HG02973 (cell line): ENCODE measurements around the gene PIAS1.
"Not testable (repeated sequence)": the region's sequence is repeated elsewhere in the genome, so short reads cannot be mapped to it uniquely, and the experiment has no call there.

Experiments used
- ATAC-seq: cut with Tn5 transposase; IDR thresholded peaks from one replicate; pipeline ENCODE4 v1.9.1; 2021; ENCODE audit warnings: moderate library complexity; ENCODE audit not compliant: unreplicated experiment

The PIAS1 gene

DNA sequence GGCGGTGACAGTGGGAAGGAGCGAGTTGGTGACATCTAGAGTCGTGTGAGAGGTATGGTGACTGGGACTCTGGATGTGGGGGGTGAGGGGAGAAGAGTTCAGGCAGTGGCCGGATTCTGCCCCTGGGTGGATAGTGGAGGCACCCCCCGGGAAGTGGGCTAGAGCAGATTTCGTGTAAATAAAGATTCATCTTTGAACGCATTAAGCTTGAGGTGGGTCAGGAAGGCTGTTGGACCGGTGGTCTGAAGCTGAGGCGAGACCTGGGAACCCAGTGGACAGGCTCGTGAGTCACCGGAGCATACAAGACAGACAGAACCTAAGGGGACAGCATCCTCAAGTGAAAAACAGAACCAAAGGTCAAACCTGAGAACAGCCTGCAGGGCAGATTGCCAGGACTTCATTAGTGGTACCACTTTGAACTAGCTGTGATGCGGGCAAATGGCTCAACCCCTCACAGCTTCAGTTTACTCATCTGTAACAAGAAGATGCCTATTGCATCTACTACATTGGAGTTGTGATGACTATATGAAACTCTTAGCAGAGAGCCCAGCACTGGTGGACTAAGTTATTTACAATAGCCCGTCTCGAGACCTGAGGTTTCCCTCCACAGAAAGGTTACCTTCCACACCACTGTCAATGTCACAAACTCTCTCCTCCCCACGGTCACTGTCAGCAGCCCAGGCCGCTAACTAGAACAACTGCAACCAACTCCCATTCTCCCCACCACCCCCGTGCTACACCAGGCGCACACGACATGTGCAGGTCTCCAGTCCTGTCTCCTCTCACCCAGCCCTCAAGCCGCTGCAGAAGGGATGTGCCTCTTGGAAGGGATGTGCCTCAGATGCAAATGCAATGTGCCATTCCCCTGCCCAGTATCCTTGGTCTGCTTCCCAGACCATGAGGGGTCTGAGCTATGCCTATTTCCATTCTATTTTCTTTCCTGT, 176.3 kb downstream of the PIAS1 start:
- ATAC-seq = no peak

DNA sequence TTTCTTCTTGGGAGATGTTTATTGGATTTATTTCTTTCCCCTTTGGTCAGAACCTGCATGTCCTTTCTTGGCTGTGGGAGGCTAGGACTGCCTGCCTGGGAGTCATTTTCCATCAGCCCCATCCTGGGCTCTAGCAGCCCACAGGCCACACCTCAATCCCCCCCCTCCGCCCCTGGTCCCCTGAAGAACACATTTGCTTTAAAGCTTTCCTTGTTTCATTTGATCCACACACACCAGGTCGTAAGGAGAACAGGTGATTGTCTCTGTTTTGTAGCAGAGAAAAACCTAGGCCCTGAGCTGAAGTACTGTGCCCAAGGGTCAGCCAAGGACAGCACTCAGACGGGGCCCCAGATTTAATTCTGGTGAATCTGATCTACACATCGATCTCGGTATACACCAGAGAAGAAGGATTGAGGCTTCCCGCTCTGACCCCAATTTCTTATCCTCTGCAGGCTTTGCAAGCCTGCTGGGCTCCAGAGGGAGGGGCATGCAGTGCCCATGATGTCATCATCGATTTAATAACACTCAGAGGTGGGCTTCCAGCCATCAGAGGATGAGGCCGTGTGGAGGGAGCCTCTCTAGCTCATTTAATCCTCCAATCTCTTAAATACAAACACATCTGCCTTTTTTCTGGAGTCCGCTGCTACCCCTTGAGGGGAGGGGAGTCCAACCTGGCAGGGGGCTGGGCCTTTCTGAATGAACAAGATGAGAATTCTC, 177.1 kb downstream of the PIAS1 start:
- ATAC-seq = no peak

DNA sequence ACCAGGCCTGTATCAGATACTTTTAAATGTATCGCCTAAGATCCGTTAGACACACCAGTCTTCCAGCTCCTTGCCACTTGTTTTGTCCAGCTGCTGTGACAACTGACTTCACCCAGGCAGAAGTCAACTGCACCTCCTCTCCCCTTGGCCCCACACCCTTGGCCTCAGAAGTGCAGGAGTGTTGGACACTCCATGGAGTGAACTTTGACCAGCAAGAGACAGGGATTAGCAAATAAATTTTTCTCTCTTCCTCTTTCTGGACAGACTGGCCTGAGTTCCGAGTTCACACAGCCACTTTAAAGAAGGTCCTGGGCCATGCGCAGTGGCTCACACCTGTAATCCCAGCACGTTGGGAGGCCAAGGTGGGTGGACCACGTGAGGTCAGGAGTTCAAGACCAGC, 178.3 kb downstream of the PIAS1 start:
- ATAC-seq = no peak

DNA sequence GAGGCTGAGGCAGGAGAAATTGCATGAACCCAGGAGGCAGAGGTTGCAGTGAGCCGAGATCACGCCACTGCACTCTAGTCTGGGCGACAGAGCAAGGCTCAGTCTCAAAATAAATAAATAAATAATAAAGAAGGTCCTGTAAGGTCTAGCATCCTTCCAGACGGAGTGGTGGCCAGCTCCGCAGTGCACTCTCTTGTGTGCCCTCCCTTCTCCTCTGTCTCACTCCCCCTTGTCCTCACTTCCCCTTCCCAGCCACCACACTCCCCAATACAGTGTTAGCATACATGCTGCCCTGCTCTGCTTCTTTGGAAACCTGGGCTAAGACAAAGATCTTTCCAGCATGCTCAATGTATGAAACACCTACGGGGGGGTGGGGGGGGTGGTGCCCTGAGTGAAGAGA, 178.8 kb downstream of the PIAS1 start:
- ATAC-seq = no peak

DNA sequence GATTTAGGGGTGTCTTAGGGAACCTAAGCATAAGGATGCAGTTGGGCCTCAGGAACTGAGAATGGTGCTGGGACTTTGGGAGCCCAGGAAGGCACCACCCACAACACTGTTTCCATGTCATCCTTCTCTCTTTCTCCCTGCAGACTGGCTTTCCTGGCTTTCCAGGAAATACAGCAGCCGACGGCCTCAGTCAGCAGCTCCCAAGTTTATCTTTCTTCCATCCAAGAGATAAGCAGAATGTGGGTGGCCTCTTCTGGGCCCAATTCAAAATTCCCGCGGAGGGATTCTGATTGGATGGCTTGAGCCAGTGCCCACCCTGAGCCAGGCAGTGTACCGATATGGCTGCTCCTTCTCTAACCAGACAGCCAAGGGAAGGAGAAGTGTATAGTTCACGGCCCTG, 179.9 kb downstream of the PIAS1 start:
- ATAC-seq = no peak

DNA sequence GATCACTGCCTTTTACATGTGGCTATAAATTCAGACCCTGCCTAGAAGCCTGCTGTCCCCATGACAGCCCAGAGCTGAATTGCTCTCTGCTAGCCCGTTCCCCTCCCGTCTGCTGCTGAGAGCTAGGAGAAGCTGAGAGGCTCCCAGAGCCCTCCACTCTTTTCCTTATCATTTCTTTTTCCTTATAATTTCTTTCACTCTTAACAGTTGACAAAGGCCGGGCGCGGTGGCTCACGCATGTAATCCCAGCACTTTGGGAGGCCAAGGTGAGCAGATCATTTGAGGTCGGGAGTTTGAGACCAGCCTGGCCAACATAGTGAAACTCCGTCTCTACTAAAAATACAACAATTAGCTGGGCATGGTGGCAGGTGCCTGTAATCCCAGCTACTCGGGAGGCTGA, 180.4 kb downstream of the PIAS1 start:
- not testable (repeated sequence) for ATAC-seq

DNA sequence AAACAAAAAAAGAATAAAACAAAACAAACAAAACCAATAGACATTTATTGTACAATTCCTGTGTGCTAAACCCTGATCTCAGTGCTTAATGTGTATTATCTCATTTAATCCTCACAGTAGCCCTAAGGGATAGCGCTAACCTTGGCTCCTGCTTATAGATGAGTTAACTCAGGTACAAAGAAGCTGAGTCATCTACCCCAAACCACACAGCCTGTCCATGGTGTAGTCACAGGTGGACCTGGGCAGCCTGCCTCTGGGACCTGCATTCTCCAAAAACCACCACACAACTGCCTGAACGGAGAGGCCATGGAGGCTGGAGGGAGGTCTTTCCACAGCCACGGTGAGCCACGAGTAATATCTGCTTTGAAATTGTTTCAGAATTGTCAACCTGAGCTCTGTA, 180.9 kb downstream of the PIAS1 start:
- ATAC-seq = no peak

DNA sequence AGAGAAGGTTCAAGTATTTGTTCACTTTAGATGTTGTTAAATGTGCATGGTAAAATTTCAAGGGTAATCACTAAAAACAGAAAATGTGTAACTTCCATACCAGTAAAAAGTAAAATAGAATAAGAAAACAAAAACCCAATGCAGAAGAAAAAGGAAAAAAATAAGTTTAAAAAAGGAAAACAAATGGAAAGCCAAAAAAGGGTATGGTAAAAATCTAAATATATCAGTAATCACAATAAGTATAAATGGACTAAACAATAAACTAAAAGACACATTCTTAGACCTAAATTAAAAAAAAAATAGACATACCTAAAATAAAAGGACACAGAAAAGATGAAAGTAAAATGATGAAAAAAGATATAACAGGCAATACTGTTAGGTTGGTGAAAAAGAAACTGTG, 184.9 kb downstream of the PIAS1 start:
- ATAC-seq = no peak

DNA sequence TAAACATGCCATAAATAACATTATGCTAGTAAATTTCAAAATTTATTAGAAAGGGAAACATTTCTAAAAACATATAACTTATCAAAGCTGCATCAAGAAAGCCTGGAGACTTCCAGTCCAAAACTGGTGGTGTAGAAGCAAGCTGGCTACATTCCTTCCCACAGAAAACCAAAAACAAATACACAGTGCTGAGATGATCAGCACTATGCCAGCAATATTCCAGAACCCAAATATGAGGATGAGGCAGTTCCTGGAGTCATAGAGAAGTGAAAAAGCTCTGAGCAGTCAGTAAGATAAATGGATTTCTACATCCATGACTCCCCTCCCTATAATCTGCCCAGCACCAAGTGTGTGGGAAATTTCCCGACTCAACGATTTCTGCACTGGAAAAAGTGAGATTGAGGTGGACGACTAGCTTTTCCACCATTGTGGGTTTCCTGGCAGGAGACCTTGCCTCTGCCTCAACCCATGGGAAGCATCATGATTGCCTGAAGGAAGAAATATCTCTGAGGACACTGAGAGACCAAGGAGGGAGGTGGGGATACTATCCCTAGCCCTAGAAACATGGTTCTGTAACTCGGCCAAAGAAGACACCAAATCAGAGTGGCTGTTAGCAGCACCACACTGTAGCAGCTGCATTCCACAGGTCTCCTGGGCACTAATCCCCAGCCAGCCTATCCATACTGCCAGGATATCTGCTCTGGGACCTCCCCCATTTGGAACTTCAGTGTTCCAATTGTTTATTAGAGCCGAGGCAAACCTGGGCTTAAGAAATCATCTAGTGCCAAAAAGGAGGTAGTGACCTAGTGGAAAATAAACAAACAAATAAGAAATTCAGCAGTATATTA, 187.2 kb downstream of the PIAS1 start:
- no peak for ATAC-seq
